Cardiac muscle cell (in vitro differentiated cells and primary cell): ENCODE measurements around the gene IQGAP2. TPM values are rescaled to one million over a fixed set of nuclear protein-coding genes. Genes with fewer than 3 reads are reported as not detected.

Experiments
- DNase-seq, 2 donors: peaks; one replicate each; pipeline versions ENCODE4 v3.0.0 to v3.0.0-alpha.2; 2010 to 2017; ENCODE audit warnings: low read depth in 1 of 2, low spot score in 1 of 2
- H3K27ac ChIP-seq: fragments of 200-600 bp; sonication (generic); 2 replicates; pipeline ENCODE4 v1.5.1; 2016
- H3K27me3 ChIP-seq: fragments of 200-600 bp; sonication (generic); 2 replicates; pipeline ENCODE4 v1.6.0; 2016; ENCODE audit warnings: control low read depth
- H3K36me3 ChIP-seq: fragments of 200-600 bp; sonication (generic); 2 replicates; pipeline ENCODE4 v1.5.1; 2016; ENCODE audit warnings: control low read depth
- H3K4me1 ChIP-seq: fragments of 200-600 bp; sonication (generic); 2 replicates; pipeline ENCODE4 v1.8.1; 2017; ENCODE audit warnings: low read depth, mild to moderate bottlenecking, mixed run types
- H3K4me3 ChIP-seq: fragments of 200-600 bp; sonication (generic); 2 replicates; pipeline ENCODE4 v1.5.1; 2016; ENCODE audit warnings: mild to moderate bottlenecking
- H3K9me3 ChIP-seq: fragments of 200-600 bp; sonication (generic); 2 replicates; pipeline ENCODE4 v1.5.1; 2017; ENCODE audit warnings: low read depth, mild to moderate bottlenecking, control low read depth
- CTCF ChIP-seq: IDR thresholded peaks from 2 replicates; pipeline ENCODE4 v1.5.1; 2012; ENCODE audit warnings: low read depth, mild to moderate bottlenecking, low read length
- polyA plus RNA-seq: library from polyadenylated mRNA; unstranded; fragments of >200 nt; fragmentation: Nextera tagmentation; extraction: Ambion mirVana; gene quantifications from 2 replicates; pipeline ENCODE4 v1.2.1, GENCODE V29; 2016
- total RNA-seq: library from RNA; depleted of rRNA; stranded (reverse); fragments of >200 nt; gene quantifications from 2 replicates; pipeline ENCODE4 v1.2.3, GENCODE V29; 2016

The IQGAP2 gene
- total and polyA plus RNA-seq, 2 experiments from 2014 or later, result 4.1 to 10.8 TPM

- no peak for TF ChIP-seq CTCF
- Histone ChIP-seq H3K9me3 (no peaks in the 10 kb centered on the region), H3K4me3 (no peak overlapping the region), H3K27me3 (no peaks in the 10 kb centered on the region), H3K4me1 (no peaks in the 10 kb centered on the region), H3K36me3 (no peaks in the 10 kb centered on the region), H3K27ac (no peak overlapping the region)
- no peak for DNase-seq
These were observed 186.9 kb downstream of the IQGAP2 start for GRCh38 chr5:76590027-76590426.

GRCh38 chr5:76591366-76591765 lies 188.3 kb downstream of the IQGAP2 start:
- TF ChIP-seq CTCF, result no peak
- Histone ChIP-seq H3K27me3 (no peaks in the 10 kb centered on the region), H3K27ac (no peak overlapping the region), H3K4me1 (no peaks in the 10 kb centered on the region), H3K36me3 (no peaks in the 10 kb centered on the region), H3K4me3 (no peak overlapping the region), H3K9me3 (no peaks in the 10 kb centered on the region)
- no peak for DNase-seq

- Histone ChIP-seq H3K27ac (no peak overlapping the region), H3K9me3 (no peaks in the 10 kb centered on the region), H3K36me3 (no peaks in the 10 kb centered on the region), H3K4me1 (no peaks in the 10 kb centered on the region), H3K27me3 (no peaks in the 10 kb centered on the region), H3K4me3 (no peak overlapping the region)
- TF ChIP-seq CTCF, result no peak
- DNase-seq, result no peak
These were observed 189.6 kb downstream of the IQGAP2 start for GRCh38 chr5:76592692-76593091.

GRCh38 chr5:76594107-76594506 lies 191.0 kb downstream of the IQGAP2 start:
- Histone ChIP-seq H3K9me3 (no peaks in the 10 kb centered on the region), H3K27me3 (no peaks in the 10 kb centered on the region), H3K36me3 (no peaks in the 10 kb centered on the region), H3K27ac (no peak overlapping the region), H3K4me1 (no peaks in the 10 kb centered on the region), H3K4me3 (no peak overlapping the region)
- no peak for TF ChIP-seq CTCF
- no peak for DNase-seq

GRCh38 chr5:76595755-76596481 lies 192.8 kb downstream of the IQGAP2 start:
- H3K36me3 ChIP-seq, result no peaks in the 10 kb centered on the region
- no peak overlapping the region for H3K4me3 ChIP-seq
- H3K4me1 ChIP-seq, result no peaks in the 10 kb centered on the region
- no peak for DNase-seq
- no peaks in the 10 kb centered on the region for H3K27me3 ChIP-seq
- H3K9me3 ChIP-seq, result no peaks in the 10 kb centered on the region
- no peak overlapping the region for H3K27ac ChIP-seq
- TF ChIP-seq CTCF, result no peak
